Smooth muscle cell (in vitro differentiated cells): ENCODE measurements around the gene XIRP1. TPM values are rescaled to one million over a fixed set of nuclear protein-coding genes. Genes with fewer than 3 reads are reported as not detected.

Experiments used
- DNase-seq: peaks from one replicate; lab custom pipeline; 2025; ENCODE audit not compliant: unreplicated experiment; lab: John Stamatoyannopoulos, UW
- H2AFZ ChIP-seq: fragments of 200-600 bp; sonication (generic); 2 replicates; pipeline ENCODE4 v1.6.0; 2016; ENCODE audit warnings: antibody characterized with exemption, low read depth, mild to moderate bottlenecking
- H3F3A ChIP-seq: fragments of 200-600 bp; sonication (generic); 2 replicates; pipeline ENCODE4 v1.6.0; 2017; ENCODE audit warnings: antibody characterized with exemption, low read depth
- H3K27ac ChIP-seq: fragments of 200-600 bp; sonication (generic); 2 replicates; pipeline ENCODE4 v1.5.1; 2016; ENCODE audit warnings: low read depth, mild to moderate bottlenecking
- H3K27me3 ChIP-seq: fragments of 200-600 bp; sonication (generic); 2 replicates; pipeline ENCODE4 v1.6.1; 2016; ENCODE audit warnings: low read depth, mild to moderate bottlenecking
- H3K36me3 ChIP-seq: fragments of 200-600 bp; sonication (generic); 2 replicates; pipeline ENCODE4 v1.5.1; 2016; ENCODE audit warnings: low read depth
- H3K4me1 ChIP-seq: fragments of 200-600 bp; sonication (generic); 2 replicates; pipeline ENCODE4 v1.5.1; 2016; ENCODE audit warnings: low read depth
- H3K4me2 ChIP-seq: fragments of 200-600 bp; sonication (generic); 2 replicates; pipeline ENCODE4 v1.6.0; 2016; ENCODE audit warnings: mild to moderate bottlenecking
- H3K4me3 ChIP-seq: fragments of 200-600 bp; sonication (generic); 2 replicates; pipeline ENCODE4 v1.5.1; 2016; ENCODE audit warnings: mild to moderate bottlenecking
- H3K79me2 ChIP-seq: fragments of 200-600 bp; sonication (generic); 2 replicates; pipeline ENCODE4 v1.6.0; 2016; ENCODE audit warnings: low read depth, mild to moderate bottlenecking
- H3K9ac ChIP-seq: fragments of 200-600 bp; sonication (generic); 2 replicates; pipeline ENCODE4 v1.6.0; 2016; ENCODE audit warnings: low read depth
- H3K9me3 ChIP-seq: fragments of 200-600 bp; sonication (generic); replicated peaks from 2 replicates; pipeline ENCODE4 v1.5.1; 2016; ENCODE audit warnings: low read depth
- H4K20me1 ChIP-seq: fragments of 200-600 bp; sonication (generic); 2 replicates; pipeline ENCODE4 v1.6.0; 2016; ENCODE audit warnings: low read depth
- CTCF ChIP-seq: fragments of 200-600 bp; sonication (generic); IDR thresholded peaks from 2 replicates; pipeline ENCODE4 v1.5.1; 2017; ENCODE audit warnings: borderline replicate concordance, mild to moderate bottlenecking, antibody characterized with exemption; ENCODE audit not compliant: insufficient read depth, poor library complexity, severe bottlenecking
- whole genome bisulfite sequencing: methylation state at CpG from one replicate; pipeline ENCODE4 v1.1.7; 2016; ENCODE audit warnings: low lambda C conversion rate; 5-methylcytosine and 5-hydroxymethylcytosine counted together
- polyA plus RNA-seq: library from polyadenylated mRNA; unstranded; fragments of >200 nt; fragmentation: Nextera tagmentation; extraction: Ambion mirVana; gene quantifications from 2 replicates; pipeline ENCODE4 v1.2.1, GENCODE V29; 2016
- total RNA-seq: library from RNA; depleted of rRNA; stranded (reverse); fragments of >200 nt; gene quantifications from 2 replicates; pipeline ENCODE4 v1.2.3, GENCODE V29; 2014

Gene XIRP1
- total and polyA plus RNA-seq, 2 experiments from 2014 or later: 0.13 to 0.75 TPM

- Histone ChIP-seq H3K4me3 (peak overlapping the region; percentile 50), H3K27me3 (no peaks in the 10 kb centered on the region), H3K36me3 (no peaks in the 10 kb centered on the region), H3K9me3 (no peaks in the 10 kb centered on the region), H4K20me1 (no peaks in the 10 kb centered on the region), H3K27ac (peak overlapping the region; percentile 95), H2AFZ (no peak overlapping the region), H3K4me2 (peak overlapping the region; percentile 85), H3K9ac (peak overlapping the region; percentile 69), H3K79me2 (no peaks in the 10 kb centered on the region), H3F3A (peaks cover 37% of the 10 kb centered on the region), H3K4me1 (peaks cover 17% of the 10 kb centered on the region)
- no peak for DNase-seq
- no peak for TF ChIP-seq CTCF
- 49% methylated on average over 4 of the region's 4 CpGs for WGBS
Observed at GRCh38 chr3:39178553-39178952, 13.8 kb downstream of the XIRP1 start.

DNA sequence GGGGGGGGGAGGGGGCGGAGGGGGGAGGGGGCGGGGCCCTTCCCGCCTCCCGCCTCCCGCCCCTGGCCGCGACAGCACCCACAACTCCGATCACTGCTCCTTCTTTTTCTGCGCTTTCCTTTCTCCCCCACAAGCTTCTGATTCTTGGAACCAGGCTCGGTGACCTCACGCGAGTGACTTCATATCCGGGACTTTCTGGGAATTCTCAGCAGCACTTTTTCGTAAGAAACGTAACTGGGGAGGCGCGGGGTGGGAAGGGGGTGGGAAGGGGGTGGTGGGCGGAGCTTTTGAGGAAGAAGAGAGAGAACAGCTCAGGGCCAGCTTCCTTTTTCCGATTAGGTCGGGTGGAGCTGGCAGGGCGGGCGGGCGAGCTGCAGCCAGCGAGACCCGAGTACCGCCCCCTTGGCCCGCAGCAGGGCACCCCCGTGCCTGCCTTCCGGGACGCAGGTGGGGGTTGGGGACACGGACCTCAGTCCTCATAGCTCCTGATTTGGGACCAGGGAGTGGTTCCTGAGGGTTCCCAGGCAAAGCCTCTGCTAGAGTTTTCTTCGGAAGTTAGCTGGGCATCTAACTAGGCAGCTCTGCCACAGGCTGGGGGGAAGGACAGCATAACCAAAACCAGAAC lies 14.6 kb downstream of the XIRP1 start:
- Histone ChIP-seq H3K27me3 (no peaks in the 10 kb centered on the region), H3K27ac (peak overlapping the region; percentile 95), H4K20me1 (no peaks in the 10 kb centered on the region), H3K9ac (peak overlapping the region; percentile 90), H3K9me3 (no peaks in the 10 kb centered on the region), H3K4me3 (peak overlapping the region; percentile 50), H3K36me3 (no peaks in the 10 kb centered on the region), H2AFZ (no peak overlapping the region), H3F3A (peaks cover 37% of the 10 kb centered on the region), H3K79me2 (no peaks in the 10 kb centered on the region), H3K4me1 (peaks cover 17% of the 10 kb centered on the region), H3K4me2 (peak overlapping the region; percentile 85)
- WGBS: 2% methylated on average over 18 of the region's 32 CpGs
- peak; percentile 67 for DNase-seq
- no peak for TF ChIP-seq CTCF

- H3K79me2 ChIP-seq: no peaks in the 10 kb centered on the region
- no peak overlapping the region for H3K4me2 ChIP-seq
- H4K20me1 ChIP-seq: no peaks in the 10 kb centered on the region
- no peak overlapping the region for H3K4me3 ChIP-seq
- H3F3A ChIP-seq: peaks cover 22% of the 10 kb centered on the region
- peaks cover 17% of the 10 kb centered on the region for H3K4me1 ChIP-seq
- H2AFZ ChIP-seq: no peak overlapping the region
- WGBS: 88% methylated on average over 6 of the region's 6 CpGs
- no peaks in the 10 kb centered on the region for H3K27me3 ChIP-seq
- H3K9me3 ChIP-seq: no peaks in the 10 kb centered on the region
- peak overlapping the region; percentile 95 for H3K27ac ChIP-seq
- no peak for DNase-seq
- TF ChIP-seq CTCF: no peak
- H3K9ac ChIP-seq: no peak overlapping the region
- H3K36me3 ChIP-seq: no peaks in the 10 kb centered on the region
Observed at GRCh38 chr3:39176025-39176714, 16.2 kb downstream of the XIRP1 start.
